BJ (cell line): ENCODE results near the gene BGN. TPM values are rescaled to one million over a fixed set of nuclear protein-coding genes. Genes with fewer than 3 reads are reported as not detected.

Source experiments
- CTCF ChIA-PET: fragments of 350-600 bp; formaldehyde crosslinking; extraction: SDS; loops from one replicate; lab custom pipeline; 2021; ENCODE audit warnings: antibody characterized with exemption, inconsistent platforms; lab: Yijun Ruan, JAX
- POLR2A ChIA-PET: fragments of 300-600 bp; sonication (Branson Sonifier 250); formaldehyde crosslinking; extraction: SDS; loops from one replicate; lab custom pipeline; 2021; ENCODE audit warnings: antibody characterized with exemption; lab: Charles Lee
- DNase-seq: peaks from one replicate; pipeline ENCODE4 v3.0.0-alpha.2; 2011; ENCODE audit warnings: low read depth
- H3K27me3 ChIP-seq: 2 replicates; pipeline ENCODE4 v1.6.0; 2011; ENCODE audit warnings: low read length; ENCODE audit not compliant: control insufficient read depth, insufficient read depth
- H3K36me3 ChIP-seq: 2 replicates; pipeline ENCODE4 v1.5.1; 2011; ENCODE audit warnings: low read length; ENCODE audit not compliant: control insufficient read depth, insufficient read depth
- H3K4me3 ChIP-seq: 2 replicates; pipeline ENCODE4 v1.5.1; 2011; ENCODE audit warnings: low read depth, mild to moderate bottlenecking, control low read depth, low read length
- CTCF ChIP-seq: IDR thresholded peaks from 2 replicates; pipeline ENCODE4 v1.5.1; 2011; ENCODE audit warnings: low read depth, mild to moderate bottlenecking, control low read depth, inconsistent platforms, low read length, moderate library complexity; ENCODE audit not compliant: insufficient read depth
- polyA plus RNA-seq: library from polyadenylated mRNA; depleted of rRNA; stranded (reverse); fragments of >200 nt; gene quantifications from 2 replicates; pipeline ENCODE4 v1.2.3, GENCODE V29; 2011; rRNA removed

The BGN gene
- polyA plus RNA-seq, 1 experiment = 487 TPM

DNA sequence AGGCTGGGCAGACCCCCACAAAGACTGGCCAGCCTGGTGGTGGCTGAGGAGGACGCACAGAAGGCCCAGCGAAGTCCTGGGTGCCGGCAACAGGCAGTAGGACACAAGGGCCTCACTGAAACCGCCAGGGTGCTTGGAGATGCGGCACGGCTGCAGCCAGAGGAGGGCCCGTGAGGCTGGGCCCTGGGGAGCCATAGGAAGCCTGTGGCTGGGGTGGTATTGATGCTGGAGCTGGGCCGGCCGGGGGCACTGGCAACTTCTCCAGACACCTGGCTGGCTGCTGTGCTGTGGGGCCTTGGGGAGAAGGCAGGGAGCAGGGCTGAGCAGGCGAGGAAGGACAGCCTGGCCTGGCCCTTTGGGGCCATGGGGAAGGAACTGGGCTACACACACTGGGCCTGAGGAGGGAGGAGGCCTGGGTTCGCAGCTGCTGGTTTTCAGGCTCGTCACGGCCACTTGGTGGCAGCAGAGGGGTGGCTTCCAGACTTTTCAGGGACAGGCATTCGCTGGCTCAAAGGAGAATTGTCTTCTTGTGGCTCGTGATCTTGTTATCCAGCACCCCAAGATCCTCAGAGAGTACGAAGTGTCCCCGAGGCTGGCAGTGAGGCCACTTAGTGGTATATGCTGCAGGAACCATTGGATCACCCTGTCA, 59.9 kb downstream of the BGN start:
- H3K4me3 ChIP-seq = no peak overlapping the region
- H3K27me3 ChIP-seq = no peaks in the 10 kb centered on the region
- TF ChIP-seq CTCF = peak; percentile 72
- ChIA-PET CTCF (interaction anchor here (0.6 to 6.8 kb wide), 16 partner anchors 9 to 116 kb away, joined by 3 to 55 read pairs (median 4); partner anchors contain the start of gene DUSP9), POLR2A (no interaction called here)
- no peaks in the 10 kb centered on the region for H3K36me3 ChIP-seq
- DNase-seq = no peak

- H3K27me3 ChIP-seq = no peaks in the 10 kb centered on the region
- CTCF ChIA-PET = interaction anchor here (6.8 kb wide), 1 partner anchor 111 kb away, joined by 55 read pairs; no protein-coding TSS in a partner anchor
- no peak overlapping the region for H3K4me3 ChIP-seq
- H3K36me3 ChIP-seq = no peaks in the 10 kb centered on the region
- TF ChIP-seq CTCF = no peak
- DNase-seq = no peak
- POLR2A ChIA-PET = no interaction called here
These were observed 62.0 kb downstream of the BGN start for GRCh38 chrX:153556767-153557166.

DNA sequence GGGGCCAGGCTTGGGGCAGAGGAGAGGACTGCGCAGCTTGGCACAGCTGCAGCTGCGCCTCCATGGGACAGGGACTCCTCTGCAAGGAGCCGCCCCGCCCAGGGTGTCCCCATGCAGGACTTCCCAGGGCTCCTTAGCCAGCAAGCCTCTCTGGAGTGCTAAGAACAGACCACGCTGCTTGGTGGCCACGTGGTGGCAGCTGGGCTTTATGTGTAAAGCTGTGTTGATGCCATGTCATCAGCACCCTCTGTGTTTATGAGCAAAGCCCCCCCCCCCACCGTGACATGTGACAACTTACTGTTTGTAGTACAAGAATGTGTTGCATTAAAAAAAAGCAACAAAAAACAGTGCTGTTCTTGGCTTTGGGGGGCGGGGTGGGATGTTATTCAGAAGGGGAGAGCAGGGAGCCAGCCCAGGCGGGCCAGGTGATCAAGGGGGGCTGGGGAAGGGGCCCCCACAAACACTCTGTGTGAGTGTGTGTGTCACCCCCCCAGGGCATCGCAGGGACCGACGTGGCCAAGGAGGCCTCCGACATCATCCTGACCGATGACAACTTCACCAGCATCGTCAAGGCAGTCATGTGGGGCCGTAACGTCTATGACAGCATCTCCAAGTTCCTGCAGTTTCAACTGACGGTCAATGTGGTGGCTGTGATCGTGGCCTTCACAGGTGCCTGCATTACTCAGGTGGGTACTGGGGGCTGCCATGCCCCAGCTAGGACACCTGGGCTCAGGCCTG, 63.0 kb downstream of the BGN start:
- ChIA-PET CTCF (interaction anchor here (6.8 kb wide), 1 partner anchor 110 kb away, joined by 55 read pairs; no protein-coding TSS in a partner anchor), POLR2A (no interaction called here)
- H3K4me3 ChIP-seq = no peak overlapping the region
- H3K27me3 ChIP-seq = no peaks in the 10 kb centered on the region
- no peak for DNase-seq
- no peaks in the 10 kb centered on the region for H3K36me3 ChIP-seq
- no peak for TF ChIP-seq CTCF

Other genes with a start within 250 kb of the BGN start
- gene PNMA6F, start 173.2 kb upstream of the BGN start, polyA plus RNA-seq = not detected in 2 replicates
- 12.0 and 13.2 TPM in 2 replicates for gene ZNF275, start 160.8 kb upstream of the BGN start, polyA plus RNA-seq
- not detected in 2 replicates for gene PNMA6E, start 93.6 kb upstream of the BGN start, polyA plus RNA-seq
- 0.36 TPM in 2 replicates for gene ZFP92, start 83.5 kb upstream of the BGN start, polyA plus RNA-seq
- gene TREX2, start 48.9 kb upstream of the BGN start, polyA plus RNA-seq = 0.49 and 1.1 TPM in 2 replicates
- gene HAUS7, start 24.4 kb upstream of the BGN start, polyA plus RNA-seq = 26.8 and 38.4 TPM in 2 replicates
- gene ATP2B3, start 22.7 kb downstream of the BGN start, polyA plus RNA-seq = 0.02 TPM in 1 of 2 replicates, not detected in the other
- 32.1 and 44.0 TPM in 2 replicates for gene CCNQ, start 104.2 kb downstream of the BGN start, polyA plus RNA-seq
- 0.04 and 0.06 TPM in 2 replicates for gene DUSP9, start 152.2 kb downstream of the BGN start, polyA plus RNA-seq
- gene PNCK, start 178.8 kb downstream of the BGN start, polyA plus RNA-seq = 0.22 and 0.28 TPM in 2 replicates
- gene SLC6A8, start 192.9 kb downstream of the BGN start, polyA plus RNA-seq = 8.3 and 11.9 TPM in 2 replicates
- 204 and 222 TPM in 2 replicates for gene BCAP31, start 229.4 kb downstream of the BGN start, polyA plus RNA-seq
- gene ABCD1, start 229.9 kb downstream of the BGN start, polyA plus RNA-seq = 4.3 and 9.2 TPM in 2 replicates